Fibroblast of lung (primary cell): ENCODE results near the gene CDIPT. TPM values are rescaled to one million over a fixed set of nuclear protein-coding genes. Genes with fewer than 3 reads are reported as not detected.
A peak's percentile ranks its signal among the peaks of the same experiment; 100 is the strongest.

ENCODE experiments used
- DNase-seq, 2 donors: peaks; one replicate each; pipeline versions ENCODE4 v3.0.0 to v3.0.0-alpha.2; 2010; ENCODE audit warnings: low read depth in 2 of 2
- H2AFZ ChIP-seq: 2 replicates; pipeline ENCODE4 v1.5.1; 2012; ENCODE audit warnings: low read length, control low read depth, inconsistent platforms
- H3K27ac ChIP-seq: 2 replicates; pipeline ENCODE4 v1.5.1; 2011; ENCODE audit warnings: low read length, control low read depth; ENCODE audit not compliant: insufficient read depth
- H3K27me3 ChIP-seq: 2 replicates; pipeline ENCODE4 v1.5.1; 2011; ENCODE audit warnings: mild to moderate bottlenecking, low read length; ENCODE audit not compliant: control insufficient read depth, insufficient read depth
- H3K36me3 ChIP-seq: 2 replicates; pipeline ENCODE4 v1.5.1; 2011; ENCODE audit warnings: low read length; ENCODE audit not compliant: control insufficient read depth, insufficient read depth
- H3K4me1 ChIP-seq: 2 replicates; pipeline ENCODE4 v1.5.1; 2011; ENCODE audit warnings: low read length; ENCODE audit not compliant: control insufficient read depth, insufficient read depth; ENCODE audit errors: extremely low read depth
- H3K4me2 ChIP-seq: 2 replicates; pipeline ENCODE4 v1.5.1; 2011; ENCODE audit warnings: low read length, control low read depth; ENCODE audit not compliant: insufficient read depth; ENCODE audit errors: extremely low read depth
- H3K4me3 ChIP-seq, 4 experiments: fragments of 200-600 bp in 1 of 4; sonication (generic) in 1 of 4; replicated peaks in 1 of 4; 2 replicates each; pipeline ENCODE4 v1.5.1; 2011 to 2016; ENCODE audit warnings: low read length in 4 of 4, low read depth in 3 of 4, mild to moderate bottlenecking in 3 of 4, control low read depth in 2 of 4, inconsistent platforms in 1 of 4, mixed read lengths in 1 of 4; ENCODE audit not compliant: insufficient read depth in 1 of 4; ENCODE audit errors: control extremely low read depth in 1 of 4
- H3K79me2 ChIP-seq: 2 replicates; pipeline ENCODE4 v1.5.1; 2012; ENCODE audit warnings: mild to moderate bottlenecking, low read length, inconsistent platforms; ENCODE audit not compliant: control insufficient read depth, insufficient read depth
- H3K9ac ChIP-seq: 2 replicates; pipeline ENCODE4 v1.5.1; 2011; ENCODE audit warnings: mild to moderate bottlenecking, low read length, control low read depth; ENCODE audit not compliant: insufficient read depth
- H3K9me3 ChIP-seq: 2 replicates; pipeline ENCODE4 v1.5.1; 2012; ENCODE audit warnings: low read depth, low read length; ENCODE audit not compliant: control insufficient read depth, insufficient read depth
- H4K20me1 ChIP-seq: 2 replicates; pipeline ENCODE4 v1.5.1; 2011; ENCODE audit warnings: low read length; ENCODE audit not compliant: control insufficient read depth, insufficient read depth; ENCODE audit errors: extremely low read depth
- EZH2 ChIP-seq: IDR thresholded peaks from 2 replicates; pipeline ENCODE4 v1.5.1; 2012; ENCODE audit warnings: low read length, control low read depth, mild to moderate bottlenecking; ENCODE audit errors: missing control alignments
- polyA minus RNA-seq: library from RNA; depleted of rRNA, polyadenylated mRNA; stranded (reverse); fragments of >200 nt; gene quantifications from 2 replicates; pipeline ENCODE4 v1.2.3, GENCODE V29; 2011; ENCODE audit warnings: low replicate concordance
- polyA plus RNA-seq, 2 donors: library from polyadenylated mRNA; depleted of rRNA in 1 of 2; stranded (reverse) in 1 of 2; unstranded in 1 of 2; fragments of >200 nt; gene quantifications; 2 replicates each; pipeline ENCODE4 v1.2.1, GENCODE V29; 2011 to 2012; ENCODE audit warnings: missing spikeins in 1 of 2
- total RNA-seq: library from RNA; depleted of rRNA; stranded (reverse); fragments of >200 nt; gene quantifications from 2 replicates; pipeline ENCODE4 v1.2.1, GENCODE V29; 2014
- TF ChIP-seq, protein P1 (sequence below), 2 donors: IDR thresholded peaks in 1 of 2; conservative IDR thresholded peaks in 1 of 2; 1 replicate in 1 of 2; 2 replicates in 1 of 2; pipeline ENCODE4 v1.5.1; 2011 to 2012; ENCODE audit warnings: low read length in 2 of 2, control low read depth in 1 of 2, inconsistent platforms in 1 of 2, low read depth in 1 of 2, mild to moderate bottlenecking in 1 of 2

CDIPT gene, protein sequence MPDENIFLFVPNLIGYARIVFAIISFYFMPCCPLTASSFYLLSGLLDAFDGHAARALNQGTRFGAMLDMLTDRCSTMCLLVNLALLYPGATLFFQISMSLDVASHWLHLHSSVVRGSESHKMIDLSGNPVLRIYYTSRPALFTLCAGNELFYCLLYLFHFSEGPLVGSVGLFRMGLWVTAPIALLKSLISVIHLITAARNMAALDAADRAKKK
- total RNA-seq, result 89.1 and 99.6 TPM in 2 replicates
- polyA plus RNA-seq, result 78.1 and 84.9 TPM in 2 replicates
- 85.4 and 87.1 TPM in 2 replicates for polyA plus RNA-seq (2012)
- 154 and 202 TPM in 2 replicates for polyA minus RNA-seq

DNA sequence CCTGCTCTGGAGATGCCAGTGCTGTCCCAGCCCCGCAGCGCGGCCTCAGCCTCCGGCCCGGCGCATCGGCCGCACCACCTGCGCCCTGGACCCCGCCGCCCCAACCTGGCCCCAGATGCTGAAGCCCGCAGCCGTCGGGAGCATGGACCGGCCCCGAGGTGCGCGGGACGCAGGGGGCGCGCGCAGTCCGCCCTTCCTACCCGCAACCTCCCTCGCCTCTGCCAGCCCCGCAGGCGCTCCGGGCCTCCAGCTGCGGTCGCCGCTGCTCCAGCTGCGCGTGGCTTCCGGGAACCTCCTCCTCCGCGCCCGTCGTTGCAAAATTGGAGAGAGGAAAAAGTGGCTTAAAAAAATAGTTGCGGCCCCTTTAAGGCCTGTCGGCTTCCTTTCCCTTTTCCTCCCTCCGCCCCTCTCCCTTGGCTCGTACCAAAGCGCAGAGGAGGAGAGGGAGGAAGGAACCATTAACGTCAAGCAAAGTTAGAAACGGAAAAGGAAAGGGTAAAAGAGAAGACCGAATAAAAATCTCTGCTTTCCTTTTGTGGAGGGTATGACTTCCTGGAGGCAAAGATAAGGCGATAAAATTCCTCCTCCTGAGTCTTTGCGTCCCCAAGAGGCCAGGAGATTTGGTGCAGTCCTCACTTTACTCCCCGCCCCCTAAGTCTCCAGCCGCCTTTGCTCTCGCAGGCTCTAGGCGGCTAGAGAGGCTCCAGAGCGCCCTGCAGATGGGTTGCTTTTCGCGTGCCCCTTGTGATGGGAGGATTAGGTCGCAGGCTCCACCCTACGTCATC lies at the start of gene CDIPT:
Gene CDIPT (minus strand): TSS at position 343 of the 785 bp plus-strand sequence. CDS start 369 bp downstream, outside the sequence.
- TF ChIP-seq, protein P1, sequence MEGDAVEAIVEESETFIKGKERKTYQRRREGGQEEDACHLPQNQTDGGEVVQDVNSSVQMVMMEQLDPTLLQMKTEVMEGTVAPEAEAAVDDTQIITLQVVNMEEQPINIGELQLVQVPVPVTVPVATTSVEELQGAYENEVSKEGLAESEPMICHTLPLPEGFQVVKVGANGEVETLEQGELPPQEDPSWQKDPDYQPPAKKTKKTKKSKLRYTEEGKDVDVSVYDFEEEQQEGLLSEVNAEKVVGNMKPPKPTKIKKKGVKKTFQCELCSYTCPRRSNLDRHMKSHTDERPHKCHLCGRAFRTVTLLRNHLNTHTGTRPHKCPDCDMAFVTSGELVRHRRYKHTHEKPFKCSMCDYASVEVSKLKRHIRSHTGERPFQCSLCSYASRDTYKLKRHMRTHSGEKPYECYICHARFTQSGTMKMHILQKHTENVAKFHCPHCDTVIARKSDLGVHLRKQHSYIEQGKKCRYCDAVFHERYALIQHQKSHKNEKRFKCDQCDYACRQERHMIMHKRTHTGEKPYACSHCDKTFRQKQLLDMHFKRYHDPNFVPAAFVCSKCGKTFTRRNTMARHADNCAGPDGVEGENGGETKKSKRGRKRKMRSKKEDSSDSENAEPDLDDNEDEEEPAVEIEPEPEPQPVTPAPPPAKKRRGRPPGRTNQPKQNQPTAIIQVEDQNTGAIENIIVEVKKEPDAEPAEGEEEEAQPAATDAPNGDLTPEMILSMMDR (conservative IDR thresholded peaks at IDR 0.05 in 1 of 2, IDR thresholded peaks at IDR 0.05 in 1 of 2; ENCODE audit: low read depth in 1 of 2, low read length in 2 of 2), result peak; percentile 42 to 59
- TF ChIP-seq EZH2, result no peak
- H3K36me3 ChIP-seq, result peaks cover 9% of the 10 kb centered on the region
- peak within 1 kb of the TSS; percentile 94 for H3K4me2 ChIP-seq
- no peaks in the 10 kb centered on the region for H3K4me1 ChIP-seq
- H3K4me3 ChIP-seq, result peak within 1 kb of the TSS; percentile 48 to 92 (median 88)
- peak within 1 kb of the TSS; percentile 81 for H3K9ac ChIP-seq
- peak within 1 kb of the TSS; percentile 89 for H2AFZ ChIP-seq
- H3K9me3 ChIP-seq, result no peaks in the 10 kb centered on the region
- H3K79me2 ChIP-seq, result peaks cover 14% of the 10 kb centered on the region
- no peaks in the 10 kb centered on the region for H3K27me3 ChIP-seq
- peak; percentile 97 to 99 for DNase-seq
- peak within 1 kb of the TSS; percentile 96 for H3K27ac ChIP-seq
- no peaks in the 10 kb centered on the region for H4K20me1 ChIP-seq

DNA sequence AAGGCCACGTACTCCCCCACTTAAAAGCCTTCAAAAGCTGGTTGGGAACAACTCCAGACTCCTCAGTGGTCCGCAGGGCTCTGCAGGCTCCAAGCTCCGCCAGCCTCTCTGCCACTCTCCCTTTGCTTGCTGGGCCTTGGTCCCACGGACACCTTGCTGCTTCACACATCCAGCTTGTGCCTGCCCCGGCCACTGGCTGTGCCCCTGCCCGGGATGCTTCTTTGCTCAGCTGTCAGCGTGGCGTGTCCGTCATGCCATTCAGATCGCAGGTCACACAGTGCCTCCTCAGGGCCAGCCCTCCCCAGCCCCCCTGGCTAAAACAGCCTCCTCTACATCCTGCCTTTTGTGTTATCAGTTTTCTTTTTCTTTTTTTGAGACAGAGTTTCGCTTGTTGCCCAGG lies 49.1 kb upstream of the CDIPT start:
- TF ChIP-seq EZH2, result no peak
- TF ChIP-seq, protein P1 (conservative IDR thresholded peaks at IDR 0.05 in 1 of 2, IDR thresholded peaks at IDR 0.05 in 1 of 2; ENCODE audit: low read depth in 1 of 2, low read length in 2 of 2), result no peak
- Histone ChIP-seq H3K36me3 (no peaks in the 10 kb centered on the region), H3K9me3 (no peaks in the 10 kb centered on the region), H3K27ac (no peak overlapping the region), H3K4me3 (no peak overlapping the region), H3K4me2 (no peak overlapping the region), H3K27me3 (no peaks in the 10 kb centered on the region), H3K4me1 (no peaks in the 10 kb centered on the region), H2AFZ (no peak overlapping the region), H3K9ac (no peak overlapping the region), H4K20me1 (no peaks in the 10 kb centered on the region), H3K79me2 (no peaks in the 10 kb centered on the region)
- no peak for DNase-seq

DNA sequence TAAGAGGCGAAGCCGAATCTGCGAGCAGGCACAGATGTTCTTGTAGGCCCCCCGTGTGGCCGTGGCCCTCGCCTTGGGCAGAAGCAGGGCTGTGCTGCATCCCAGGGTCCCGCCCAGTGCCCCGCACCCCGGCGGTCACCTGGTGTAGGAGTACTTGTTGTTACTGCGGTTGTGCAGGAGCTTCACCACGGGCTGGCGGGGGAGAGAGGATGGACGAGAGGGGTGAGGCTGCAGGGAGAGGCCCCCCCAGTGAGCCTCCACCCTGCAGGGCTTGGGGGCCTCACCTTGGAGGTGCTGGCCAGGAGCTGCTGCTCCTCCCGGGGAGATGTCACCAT lies 48.6 kb upstream of the CDIPT start:
- H3K36me3 ChIP-seq, result no peaks in the 10 kb centered on the region
- TF ChIP-seq, protein P1 (conservative IDR thresholded peaks at IDR 0.05 in 1 of 2, IDR thresholded peaks at IDR 0.05 in 1 of 2; ENCODE audit: low read depth in 1 of 2, low read length in 2 of 2), result no peak
- no peak for TF ChIP-seq EZH2
- H3K79me2 ChIP-seq, result no peaks in the 10 kb centered on the region
- no peak overlapping the region for H2AFZ ChIP-seq
- no peaks in the 10 kb centered on the region for H3K9me3 ChIP-seq
- no peak overlapping the region for H3K9ac ChIP-seq
- no peaks in the 10 kb centered on the region for H3K4me1 ChIP-seq
- no peak overlapping the region for H3K4me3 ChIP-seq
- H4K20me1 ChIP-seq, result no peaks in the 10 kb centered on the region
- DNase-seq, result no peak
- H3K4me2 ChIP-seq, result no peak overlapping the region
- no peak overlapping the region for H3K27ac ChIP-seq
- H3K27me3 ChIP-seq, result no peaks in the 10 kb centered on the region
